ENCODE results near the gene C12orf43. TPM values are rescaled to one million over a fixed set of nuclear protein-coding genes. Genes with fewer than 3 reads are reported as not detected.

Gene C12orf43
- total RNA-seq, 1 donor from 2014 or later, result 12.8 TPM

- DNase-seq (ENCODE audit: low spot score), result no peak
- no peaks in the 10 kb centered on the region for H4K20me1 ChIP-seq (ENCODE audit: low read depth)
- no peaks in the 10 kb centered on the region for H3K36me3 ChIP-seq
- H3K79me2 ChIP-seq (ENCODE audit: low read depth), result peaks cover 16% of the 10 kb centered on the region
- peaks cover 5% of the 10 kb centered on the region for H3K36me3 Mint-ChIP-seq
- H3K4me1 ChIP-seq, result peaks cover 8% of the 10 kb centered on the region
- peak overlapping the region; percentile 72 for H3K4me3 Mint-ChIP-seq
- peaks cover 6% of the 10 kb centered on the region for H3K27me3 Mint-ChIP-seq (ENCODE audit: insufficient read depth, low read depth)
- no peak overlapping the region for H2AFZ ChIP-seq (replicated peaks)
- H3K27ac ChIP-seq, result no peak overlapping the region
- H3K9ac ChIP-seq, result no peak overlapping the region
- TF ChIP-seq EZH2phosphoT487 (IDR thresholded peaks at IDR 0.05) (no peak), EZH2 (IDR thresholded peaks at IDR 0.05) (no peak), CTCF (IDR thresholded peaks at IDR 0.05) (no peak)
- peaks cover 6% of the 10 kb centered on the region for H3F3A ChIP-seq (ENCODE audit: low read depth)
- no peak overlapping the region for H3K27ac Mint-ChIP-seq
- H3K9me3 Mint-ChIP-seq, result no peaks in the 10 kb centered on the region
- H3K4me1 Mint-ChIP-seq, result peaks cover 16% of the 10 kb centered on the region
- no peak overlapping the region for H3K4me2 ChIP-seq
- no peaks in the 10 kb centered on the region for H3K9me3 ChIP-seq (ENCODE audit: low read depth)
- H3K4me3 ChIP-seq, result no peak overlapping the region
- H3K27me3 ChIP-seq, result no peaks in the 10 kb centered on the region
These were observed 2.6 kb downstream of the C12orf43 start for GRCh38 chr12:121013715-121014114.

DNA sequence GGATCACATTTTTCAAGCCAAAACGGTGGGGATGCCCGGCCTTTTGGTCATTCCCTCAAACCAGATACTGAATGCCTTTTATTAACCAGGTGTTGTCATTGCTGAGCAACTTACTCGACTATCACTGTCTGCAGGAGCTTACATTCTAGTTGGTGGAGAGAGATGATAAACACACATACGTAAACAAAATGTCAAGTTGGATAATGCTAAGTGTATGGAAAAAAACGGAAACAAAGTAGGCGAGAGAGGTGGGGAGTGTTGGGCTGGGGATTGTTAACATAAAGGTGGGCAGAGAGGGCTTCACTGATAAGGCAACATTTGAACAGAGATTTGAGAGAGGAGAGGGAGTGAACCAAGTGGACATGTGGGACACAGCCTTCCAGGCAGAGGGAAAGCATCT lies 4.5 kb downstream of the C12orf43 start:
- TF ChIP-seq CTCF (IDR thresholded peaks at IDR 0.05), result no peak
- no peak for TF ChIP-seq EZH2phosphoT487 (IDR thresholded peaks at IDR 0.05)
- no peak for TF ChIP-seq EZH2 (IDR thresholded peaks at IDR 0.05)
- H3K36me3 Mint-ChIP-seq, result peaks cover 5% of the 10 kb centered on the region
- H3K27me3 Mint-ChIP-seq (ENCODE audit: insufficient read depth, low read depth), result peaks cover 2% of the 10 kb centered on the region

GRCh38 chr12:121010860-121011259 lies 5.4 kb downstream of the C12orf43 start:
- TF ChIP-seq EZH2 (IDR thresholded peaks at IDR 0.05), result no peak
- TF ChIP-seq EZH2phosphoT487 (IDR thresholded peaks at IDR 0.05), result no peak
- no peak for TF ChIP-seq CTCF (IDR thresholded peaks at IDR 0.05)
- peaks cover 5% of the 10 kb centered on the region for H3K36me3 Mint-ChIP-seq
- H3K9me3 Mint-ChIP-seq, result no peaks in the 10 kb centered on the region
- no peak for DNase-seq (ENCODE audit: low spot score)
- H3K27ac Mint-ChIP-seq, result no peak overlapping the region
- H4K20me1 ChIP-seq (ENCODE audit: low read depth), result no peaks in the 10 kb centered on the region
- peaks cover 8% of the 10 kb centered on the region for H3K4me1 ChIP-seq
- no peaks in the 10 kb centered on the region for H3K36me3 ChIP-seq
- H3K4me1 Mint-ChIP-seq, result peaks cover 12% of the 10 kb centered on the region
- H3F3A ChIP-seq (ENCODE audit: low read depth), result peaks cover 2% of the 10 kb centered on the region
- H3K27me3 Mint-ChIP-seq (ENCODE audit: insufficient read depth, low read depth), result peaks cover 2% of the 10 kb centered on the region
- no peak overlapping the region for H3K4me3 Mint-ChIP-seq
- H3K27ac ChIP-seq, result no peak overlapping the region
- H3K27me3 ChIP-seq, result no peaks in the 10 kb centered on the region
- no peak overlapping the region for H3K9ac ChIP-seq
- H3K9me3 ChIP-seq (ENCODE audit: low read depth), result no peaks in the 10 kb centered on the region
- no peak overlapping the region for H3K4me3 ChIP-seq
- peaks cover 14% of the 10 kb centered on the region for H3K79me2 ChIP-seq (ENCODE audit: low read depth)
- H2AFZ ChIP-seq (replicated peaks), result no peak overlapping the region
- H3K4me2 ChIP-seq, result no peak overlapping the region

More for the DNA sequence above, 4.5 kb downstream of the C12orf43 start:
- Histone ChIP-seq H3K79me2 (ENCODE audit: low read depth) (peaks cover 16% of the 10 kb centered on the region), H3K27ac (no peak overlapping the region), H3K4me1 (peaks cover 8% of the 10 kb centered on the region), H3K36me3 (no peaks in the 10 kb centered on the region), H3K4me2 (no peak overlapping the region), H3K27me3 (no peaks in the 10 kb centered on the region), H3K9ac (no peak overlapping the region), H3K9me3 (ENCODE audit: low read depth) (no peaks in the 10 kb centered on the region), H2AFZ (replicated peaks) (no peak overlapping the region), H3F3A (ENCODE audit: low read depth) (peaks cover 6% of the 10 kb centered on the region), H4K20me1 (ENCODE audit: low read depth) (no peaks in the 10 kb centered on the region), H3K4me3 (no peak overlapping the region)
- Mint-ChIP-seq H3K4me1 (peaks cover 16% of the 10 kb centered on the region), H3K27ac (no peak overlapping the region), H3K4me3 (no peak overlapping the region), H3K9me3 (no peaks in the 10 kb centered on the region)
- DNase-seq (ENCODE audit: low spot score), result no peak
